CD14-positive monocyte (primary cell): ENCODE measurements around the gene PRKAG3. TPM values are rescaled to one million over a fixed set of nuclear protein-coding genes. Genes with fewer than 3 reads are reported as not detected.

Source experiments
- DNase-seq, 3 donors: peaks; one replicate each; pipeline ENCODE4 v3.0.0-alpha.2; 2011 to 2022
- H2AFZ ChIP-seq: 2 replicates; pipeline ENCODE4 v1.6.0; 2012; ENCODE audit warnings: mild to moderate bottlenecking, low read depth, low read length, inconsistent platforms; ENCODE audit not compliant: insufficient read depth, poor library complexity, severe bottlenecking
- H3K27ac ChIP-seq, 2 donors: 1 replicate in 1 of 2; 2 replicates in 1 of 2; pipeline ENCODE4 v1.5.1; 2012 to 2013; ENCODE audit warnings: low read length in 2 of 2, control low read depth in 1 of 2, inconsistent platforms in 1 of 2, low read depth in 1 of 2, mild to moderate bottlenecking in 1 of 2
- H3K27me3 ChIP-seq, 2 donors: one replicate each; pipeline versions ENCODE4 v1.6.0 to v1.6.1; 2011 to 2013; ENCODE audit warnings: low read length in 2 of 2; ENCODE audit not compliant: control insufficient read depth in 2 of 2, insufficient read depth in 2 of 2
- H3K36me3 ChIP-seq, 2 donors: replicated peaks in 1 of 2; 1 replicate in 1 of 2; 2 replicates in 1 of 2; pipeline versions ENCODE4 v1.5.1 to v1.6.1; 2012 to 2013; ENCODE audit warnings: low read length in 2 of 2, control low read depth in 1 of 2, inconsistent platforms in 1 of 2, mild to moderate bottlenecking in 1 of 2; ENCODE audit not compliant: insufficient read depth in 2 of 2, control insufficient read depth in 1 of 2
- H3K4me1 ChIP-seq, 2 donors: 1 replicate in 1 of 2; 2 replicates in 1 of 2; pipeline versions ENCODE4 v1.5.1 to v1.6.1; 2012 to 2013; ENCODE audit warnings: low read length in 2 of 2, control low read depth in 1 of 2, inconsistent platforms in 1 of 2, mild to moderate bottlenecking in 1 of 2, moderate library complexity in 1 of 2; ENCODE audit not compliant: insufficient read depth in 2 of 2, control insufficient read depth in 1 of 2
- H3K4me2 ChIP-seq: replicated peaks from 2 replicates; pipeline ENCODE3; 2012; ENCODE audit warnings: low read length, moderate library complexity, mild to moderate bottlenecking; ENCODE audit not compliant: poor library complexity, severe bottlenecking; ENCODE audit errors: extremely low read depth
- H3K4me3 ChIP-seq, 3 experiments: fragments of 200-600 bp in 1 of 3; sonication (generic) in 1 of 3; replicated peaks in 1 of 3; 1 replicate in 2 of 3; 2 replicates in 1 of 3; pipeline ENCODE4 v1.5.1; 2011 to 2013; ENCODE audit warnings: low read length in 3 of 3, mild to moderate bottlenecking in 3 of 3, control low read depth in 2 of 3, low read depth in 2 of 3, inconsistent platforms in 1 of 3, moderate library complexity in 1 of 3
- H3K79me2 ChIP-seq: 2 replicates; pipeline ENCODE4 v1.6.0; 2012; ENCODE audit warnings: mild to moderate bottlenecking, control low read depth, inconsistent platforms, low read length, moderate library complexity; ENCODE audit not compliant: insufficient read depth
- H3K9ac ChIP-seq: 2 replicates; pipeline ENCODE4 v1.6.0; 2017; ENCODE audit warnings: low read length, mild to moderate bottlenecking; ENCODE audit not compliant: insufficient read depth, poor library complexity, severe bottlenecking
- H3K9me3 ChIP-seq, 2 donors: replicated peaks in 1 of 2; 1 replicate in 1 of 2; 2 replicates in 1 of 2; pipeline versions ENCODE4 v1.5.1 to v1.6.1; 2012 to 2013; ENCODE audit warnings: low read length in 2 of 2, control low read depth in 1 of 2; ENCODE audit not compliant: control insufficient read depth in 1 of 2, insufficient read depth in 1 of 2
- H4K20me1 ChIP-seq: 2 replicates; pipeline ENCODE4 v1.6.0; 2012; ENCODE audit warnings: mild to moderate bottlenecking, low read length, control low read depth, moderate library complexity; ENCODE audit not compliant: insufficient read depth
- H3K27ac Mint-ChIP-seq, 7 donors: one replicate each; pipeline ENCODE4 v1.8.0; 2020; ENCODE audit warnings: mild to moderate bottlenecking in 7 of 7, mixed read lengths in 7 of 7, moderate library complexity in 6 of 7, inconsistent platforms in 2 of 7
- H3K27me3 Mint-ChIP-seq, 3 donors: one replicate each; pipeline ENCODE4 v1.8.0; 2021 to 2022; ENCODE audit warnings: low read depth in 3 of 3, mild to moderate bottlenecking in 3 of 3, mixed read lengths in 3 of 3, moderate library complexity in 3 of 3, inconsistent platforms in 1 of 3
- H3K36me3 Mint-ChIP-seq, 2 donors: one replicate each; pipeline ENCODE4 v1.8.0; 2020; ENCODE audit warnings: mixed read lengths in 2 of 2, inconsistent platforms in 1 of 2, mild to moderate bottlenecking in 1 of 2
- H3K4me1 Mint-ChIP-seq: one replicate; pipeline ENCODE4 v1.8.0; 2020; ENCODE audit warnings: mild to moderate bottlenecking, mixed read lengths
- H3K4me3 Mint-ChIP-seq, 2 donors: one replicate each; pipeline ENCODE4 v1.8.0; 2020; ENCODE audit warnings: mild to moderate bottlenecking in 2 of 2, mixed read lengths in 2 of 2, moderate library complexity in 1 of 2
- H3K9me3 Mint-ChIP-seq, 7 donors: one replicate each; pipeline ENCODE4 v1.8.0; 2020 to 2022; ENCODE audit warnings: mixed read lengths in 7 of 7, mild to moderate bottlenecking in 6 of 7, moderate library complexity in 6 of 7, inconsistent platforms in 2 of 7
- CTCF ChIP-seq: fragments of 200-600 bp; IDR thresholded peaks from one replicate; pipeline ENCODE4 v1.8.0; 2022; ENCODE audit warnings: antibody characterized with exemption, mild to moderate bottlenecking
- WGBS: methylation state at CpG from one replicate; pipeline ENCODE4 v1.1.5; 2013; ENCODE audit warnings: missing lambda C conversion rate; ENCODE audit not compliant: insufficient coverage; 5-methylcytosine and 5-hydroxymethylcytosine counted together
- intact Hi-C, 2 donors: fragments of 100-400 bp; cut with micrococcal nuclease; formaldehyde crosslinking; loops; one replicate each; pipeline versions ENCODE4 v1.15.0 to v1.15.1; 2023
- polyA plus RNA-seq, 3 donors: library from polyadenylated mRNA; depleted of rRNA in 1 of 3; unstranded in 2 of 3; stranded (reverse) in 1 of 3; fragments of 300-500 nt in 2 of 3; fragments of >200 nt in 1 of 3; fragmentation: Illumina TruSeq in 2 of 3; gene quantifications; 1 replicate in 2 of 3; 2 replicates in 1 of 3; pipeline ENCODE4 v1.2.3, GENCODE V29; 2012 to 2021

The PRKAG3 gene
- polyA plus RNA-seq, 3 donors: not detected

GRCh38 chr2:218860950-218861381 is 29.4 kb upstream of the PRKAG3 start:
- DNase-seq: no peak
- Mint-ChIP-seq H3K27me3 (peaks cover 80 to 93% (median 83%) of the 10 kb centered on the region in 3 donors), H3K27ac (no peak overlapping the region), H3K4me3 (peak overlapping the region in 1 of 2 donors; percentile 76), H3K9me3 (peaks cover 0 to 37% (median 12%) of the 10 kb centered on the region in 7 donors), H3K36me3 (peaks cover 4 to 6% of the 10 kb centered on the region in 2 donors), H3K4me1 (peaks cover 21% of the 10 kb centered on the region)
- Histone ChIP-seq H3K79me2 (no peaks in the 10 kb centered on the region), H3K4me3 (no peak overlapping the region), H2AFZ (no peak overlapping the region), H3K9me3 (peaks cover 0 to 32% of the 10 kb centered on the region in 2 donors), H3K9ac (no peak overlapping the region), H3K36me3 (no peaks in the 10 kb centered on the region), H3K4me2 (no peak overlapping the region), H3K27ac (no peak overlapping the region), H4K20me1 (no peaks in the 10 kb centered on the region), H3K4me1 (peaks cover 8 to 22% of the 10 kb centered on the region in 2 donors), H3K27me3 (peaks cover 57 to 78% of the 10 kb centered on the region in 2 donors)
- TF ChIP-seq CTCF: no peak
- intact Hi-C loops: no loop called here
- 1% methylated on average over 16 of the region's 21 CpGs for WGBS

- TF ChIP-seq CTCF: no peak
- Histone ChIP-seq H3K9me3 (peaks cover 0 to 32% of the 10 kb centered on the region in 2 donors), H3K9ac (no peak overlapping the region), H3K4me1 (peaks cover 8 to 22% of the 10 kb centered on the region in 2 donors), H3K36me3 (no peaks in the 10 kb centered on the region), H3K27me3 (peaks cover 64 to 83% of the 10 kb centered on the region in 2 donors), H3K27ac (no peak overlapping the region), H4K20me1 (no peaks in the 10 kb centered on the region), H3K4me2 (peak overlapping the region; percentile 47), H2AFZ (no peak overlapping the region), H3K4me3 (no peak overlapping the region), H3K79me2 (no peaks in the 10 kb centered on the region)
- Mint-ChIP-seq H3K27me3 (peaks cover 85 to 96% (median 90%) of the 10 kb centered on the region in 3 donors), H3K4me3 (peak overlapping the region; percentile 47 to 67), H3K27ac (no peak overlapping the region), H3K36me3 (peaks cover 4 to 6% of the 10 kb centered on the region in 2 donors), H3K4me1 (peaks cover 21% of the 10 kb centered on the region), H3K9me3 (peaks cover 0 to 39% (median 12%) of the 10 kb centered on the region in 7 donors)
- WGBS: 2% methylated on average over 31 of the region's 47 CpGs
- intact Hi-C loops: no loop called here
- DNase-seq: no peak
Measured at GRCh38 chr2:218859988-218860831, 28.6 kb upstream of the PRKAG3 start.
